CD4-positive, alpha-beta T cell treated with Interferon alpha-2 for 1 hour (primary cell): ENCODE results near the gene MYH4.

ENCODE experiments used
- DNase-seq, 2 donors: peaks; one replicate each; pipeline ENCODE4 v3.0.0-alpha.2; 2020 to 2022

MYH4 gene

DNA sequence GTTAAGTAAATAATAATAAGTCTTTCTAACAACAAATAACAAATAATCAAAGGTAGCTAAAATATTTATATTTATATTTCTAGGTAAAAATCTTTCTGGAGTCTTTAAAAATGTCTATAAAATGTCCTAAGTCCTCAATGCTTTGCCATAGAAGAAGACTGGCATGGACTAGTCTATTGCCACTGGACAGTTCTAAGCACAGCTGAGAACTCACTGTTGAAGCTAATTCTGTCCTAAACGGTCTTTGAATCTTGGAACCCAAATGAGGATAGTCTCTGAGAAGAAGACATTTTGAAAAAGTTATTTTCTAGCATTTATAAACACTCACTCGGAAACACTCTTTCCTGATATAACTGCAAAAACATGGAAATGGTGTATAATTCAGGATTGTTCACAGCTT, 48.1 kb downstream of the MYH4 start:
- no peak for DNase-seq

DNA sequence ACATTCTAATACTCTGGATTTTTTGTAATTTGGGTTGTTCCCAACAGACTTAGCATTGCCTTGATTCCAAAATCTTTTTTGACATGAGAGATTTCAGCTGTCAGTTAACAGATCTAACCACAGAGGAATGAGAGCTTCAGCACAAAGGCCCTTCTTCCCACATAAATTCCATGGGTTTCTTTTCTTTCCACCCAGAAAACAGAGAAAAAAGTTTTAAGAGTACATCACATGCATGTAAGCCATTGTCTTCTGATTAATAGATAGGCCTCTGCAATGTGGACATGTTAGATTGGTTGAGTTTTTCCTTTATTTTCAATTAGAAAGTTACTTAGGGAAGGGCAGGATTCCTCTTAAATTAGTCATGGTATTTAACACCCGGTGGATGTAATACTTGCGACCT, 48.5 kb downstream of the MYH4 start:
- no peak for DNase-seq

DNA sequence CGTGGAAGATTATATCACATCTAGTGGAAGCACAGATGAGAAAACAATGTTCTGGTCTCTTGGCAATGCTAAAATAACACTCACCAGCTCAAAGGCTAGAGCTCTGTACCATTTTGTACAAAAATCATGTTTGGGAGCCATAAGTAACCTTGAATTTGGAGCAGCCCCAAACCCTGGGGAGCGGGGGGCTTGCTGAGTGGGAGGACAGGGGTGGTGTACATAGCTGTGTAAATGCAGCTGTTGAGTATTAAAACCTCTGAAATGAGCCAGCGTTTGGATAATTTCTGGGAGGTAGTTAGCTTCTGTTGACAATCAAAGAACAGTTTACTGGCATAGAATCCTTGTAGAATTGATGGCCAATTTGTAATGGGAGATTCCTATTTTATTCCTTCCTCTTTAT, 51.9 kb downstream of the MYH4 start:
- no peak for DNase-seq

DNA sequence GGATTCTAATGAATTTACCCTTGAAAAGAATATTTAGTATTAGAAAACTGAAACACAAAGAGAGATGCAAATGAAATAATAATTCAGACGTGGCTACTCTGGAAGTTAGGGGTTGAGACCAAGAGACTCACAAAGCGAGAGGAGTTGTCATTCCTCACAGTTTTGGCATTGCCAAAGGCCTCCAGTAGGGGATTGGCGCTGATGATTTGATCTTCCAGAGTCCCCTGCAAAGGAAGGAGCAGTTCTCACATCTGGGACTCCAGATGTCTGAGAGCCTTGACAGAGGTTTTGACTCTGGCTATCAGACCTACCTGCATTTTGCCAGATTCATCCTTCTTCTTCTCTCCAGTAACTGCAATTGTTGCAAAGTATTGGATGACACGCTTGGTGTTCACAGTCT, 54.2 kb downstream of the MYH4 start:
- no peak for DNase-seq

DNA sequence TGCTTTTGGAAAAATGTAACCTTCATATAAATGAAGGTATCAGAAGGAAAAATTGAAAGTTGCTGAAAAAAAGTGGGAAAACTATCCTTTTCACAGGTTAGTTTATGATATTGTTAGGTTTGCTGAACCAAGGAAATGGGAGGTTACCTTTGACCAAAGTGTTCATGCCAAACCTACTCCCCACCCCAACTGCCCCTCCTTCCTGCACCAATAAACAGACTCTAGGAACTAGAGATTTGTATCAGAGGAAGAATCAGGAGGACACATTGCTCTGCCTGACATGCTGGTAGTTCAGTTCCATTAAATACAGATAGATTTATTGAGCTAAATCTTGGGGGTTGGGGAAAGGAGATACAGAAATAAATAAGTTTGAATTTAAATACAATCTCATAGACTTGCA, 65.8 kb downstream of the MYH4 start:
- DNase-seq, result no peak

DNA sequence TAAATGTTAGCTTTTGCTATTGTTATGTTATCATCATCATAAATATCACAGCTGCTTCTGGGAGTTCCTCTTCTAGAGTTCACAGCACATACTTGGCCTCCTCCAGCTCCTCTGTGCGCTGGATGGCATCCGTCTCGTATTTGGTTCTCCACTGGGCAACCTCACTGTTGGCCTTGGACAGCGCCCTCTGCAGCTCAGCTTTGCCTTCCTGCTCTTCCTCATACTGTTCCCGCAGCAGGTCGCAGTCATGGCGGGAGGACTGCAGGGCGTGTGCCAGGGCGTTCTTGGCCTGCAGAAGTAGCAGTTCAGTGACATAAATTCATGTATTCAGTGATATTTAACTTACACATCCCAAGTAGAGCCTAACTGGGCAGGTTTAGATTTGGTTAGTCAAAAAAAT, 71.0 kb downstream of the MYH4 start:
- DNase-seq, result no peak

DNA sequence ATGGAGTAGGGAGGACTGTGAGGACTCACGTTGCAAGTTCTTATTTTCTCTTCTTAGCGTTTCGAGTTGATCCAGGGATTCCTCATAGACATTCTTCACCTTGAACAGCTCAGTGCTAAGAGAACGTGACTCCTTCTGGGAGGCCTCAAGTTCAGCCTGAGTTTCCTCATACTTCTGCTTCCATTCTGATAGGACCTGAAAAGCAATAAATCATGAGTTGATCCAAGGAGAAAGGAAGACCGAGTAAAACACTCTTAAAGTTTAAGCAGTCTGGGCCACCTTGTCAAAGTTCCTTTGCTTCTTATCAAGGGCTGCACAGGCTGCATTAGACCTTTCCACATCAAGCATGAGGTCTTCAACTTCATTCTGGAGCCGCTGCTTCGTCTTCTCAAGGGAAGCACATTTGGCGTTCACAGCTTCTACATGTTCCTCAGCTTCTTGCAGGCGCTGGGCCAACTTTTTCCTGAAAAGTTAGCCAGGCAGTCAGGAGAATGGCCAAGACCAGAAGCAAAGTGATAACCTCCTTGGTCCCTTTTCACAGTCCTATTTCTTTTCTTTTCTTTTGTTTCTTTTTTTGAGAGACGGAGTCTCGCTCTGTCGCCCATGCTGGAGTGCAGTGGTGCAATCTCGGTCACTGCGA, 72.7 kb downstream of the MYH4 start:
- DNase-seq, result no peak

DNA sequence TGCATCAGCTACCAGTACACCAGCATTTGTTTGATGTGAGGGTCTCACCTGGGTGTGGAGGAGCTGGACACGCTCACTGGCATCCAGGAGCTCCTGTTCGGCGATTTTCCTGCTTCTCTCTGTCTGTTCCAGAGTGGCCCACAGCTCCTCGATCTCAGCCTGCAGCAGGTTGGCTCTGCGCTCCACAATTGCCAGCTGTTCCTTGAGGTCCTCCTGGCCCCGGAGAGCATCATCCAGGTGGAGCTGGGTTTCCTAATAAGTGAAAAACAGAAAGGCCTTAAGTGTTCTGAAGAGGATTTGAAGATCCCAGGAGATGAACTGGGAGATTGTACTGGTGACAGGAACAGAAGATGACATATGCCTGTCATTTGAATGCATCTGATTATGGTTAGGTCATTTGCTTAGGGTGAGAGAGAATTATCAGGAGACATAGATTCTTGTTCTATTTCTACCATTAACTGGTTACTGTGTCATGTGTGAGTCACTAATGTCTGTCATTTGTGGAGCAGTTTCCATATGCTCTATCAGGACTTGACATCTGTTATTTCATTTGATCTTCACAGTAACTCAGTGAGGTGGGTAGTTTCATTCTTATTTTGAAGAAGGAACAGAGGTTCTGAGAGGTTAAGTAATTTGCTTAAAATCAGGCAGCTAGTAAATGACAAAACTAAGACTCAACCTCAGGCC, 75.0 kb downstream of the MYH4 start:
- no peak for DNase-seq
